HG02852 (cell line): ENCODE results near the gene PRPF18.

Experiments
- ATAC-seq: cut with Tn5 transposase; IDR thresholded peaks from one replicate; pipeline ENCODE4 v1.9.1; 2021; ENCODE audit warnings: mild to moderate bottlenecking, moderate library complexity; ENCODE audit not compliant: unreplicated experiment

PRPF18 gene

DNA sequence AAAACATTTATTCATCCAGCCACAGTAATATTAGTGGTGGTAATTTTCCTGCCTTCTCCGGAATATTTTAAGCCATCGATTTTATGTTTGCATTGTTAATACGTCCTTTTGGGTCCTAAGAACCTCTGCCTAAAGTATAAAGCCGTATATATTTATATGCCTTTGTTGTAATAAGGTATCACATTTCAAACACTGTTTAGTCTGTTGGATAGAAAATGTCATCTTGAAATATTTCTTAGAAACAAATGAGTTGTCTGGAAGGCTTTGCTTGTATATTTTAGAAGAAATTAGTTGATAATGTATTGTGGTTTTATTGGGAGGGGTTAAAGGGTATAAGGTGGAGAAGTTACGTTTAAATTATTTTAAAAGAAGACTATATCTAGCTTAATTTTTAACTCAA lies 11.1 kb downstream of the PRPF18 start:
- no peak for ATAC-seq

DNA sequence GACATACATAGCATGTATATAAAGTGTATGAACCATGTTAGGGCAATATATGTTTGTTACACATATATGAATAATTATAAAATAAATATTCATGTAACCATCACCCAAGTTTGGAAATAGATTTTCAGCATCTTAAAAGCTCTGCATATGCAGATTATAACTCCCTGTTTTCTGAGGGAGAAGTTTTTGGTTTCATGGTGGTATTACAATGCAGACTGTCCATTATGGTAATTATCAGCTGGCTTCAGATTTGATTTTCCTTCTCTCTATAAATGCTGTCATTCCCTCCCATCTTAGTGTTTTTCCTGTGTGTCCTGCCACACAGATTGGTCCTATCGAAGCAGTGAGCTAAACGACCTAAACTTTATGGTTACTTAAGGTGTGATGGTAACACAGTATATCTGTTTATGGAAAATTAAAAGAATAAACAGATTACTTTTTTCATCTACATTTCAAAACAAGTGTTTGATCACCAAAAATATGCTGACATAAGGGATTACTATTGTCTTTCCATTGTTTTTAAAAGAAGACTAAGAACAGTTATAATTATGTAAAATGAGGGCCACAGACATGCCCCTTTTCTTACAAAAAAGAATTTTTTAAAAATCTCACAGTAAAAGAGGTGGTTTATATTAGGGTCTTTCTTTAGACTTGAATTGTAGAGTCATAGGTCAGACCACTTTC lies 17.7 kb downstream of the PRPF18 start:
- no peak for ATAC-seq

DNA sequence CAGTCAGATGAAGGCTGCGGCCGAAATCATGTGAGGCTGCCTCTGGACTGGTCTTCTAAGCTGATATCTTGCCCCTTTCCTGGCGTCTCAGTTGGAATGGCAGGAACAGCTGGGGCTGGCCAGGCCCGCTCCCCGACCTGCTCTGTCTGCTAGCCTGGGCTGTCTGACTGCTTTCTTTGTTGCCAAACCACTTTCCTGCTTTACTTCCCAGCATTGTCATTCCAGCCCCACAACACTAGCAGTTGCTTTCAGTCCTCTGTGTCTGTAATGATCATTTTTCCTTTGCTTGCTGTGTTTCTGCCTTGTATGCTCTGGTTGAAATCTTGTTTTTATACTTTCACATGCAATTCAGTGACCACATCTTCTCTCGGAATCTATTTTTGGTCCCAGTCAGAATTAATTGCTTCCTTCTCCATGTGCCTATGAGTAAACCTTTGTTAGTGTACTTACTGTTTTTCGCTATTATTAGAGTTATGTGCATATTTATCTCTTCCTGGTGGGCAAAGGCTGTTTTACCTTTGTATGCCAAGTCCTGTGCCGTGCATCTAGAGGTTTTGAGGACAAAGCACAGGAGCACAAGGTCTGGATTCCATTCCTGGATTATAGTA lies 21.6 kb downstream of the PRPF18 start:
- ATAC-seq: no peak

DNA sequence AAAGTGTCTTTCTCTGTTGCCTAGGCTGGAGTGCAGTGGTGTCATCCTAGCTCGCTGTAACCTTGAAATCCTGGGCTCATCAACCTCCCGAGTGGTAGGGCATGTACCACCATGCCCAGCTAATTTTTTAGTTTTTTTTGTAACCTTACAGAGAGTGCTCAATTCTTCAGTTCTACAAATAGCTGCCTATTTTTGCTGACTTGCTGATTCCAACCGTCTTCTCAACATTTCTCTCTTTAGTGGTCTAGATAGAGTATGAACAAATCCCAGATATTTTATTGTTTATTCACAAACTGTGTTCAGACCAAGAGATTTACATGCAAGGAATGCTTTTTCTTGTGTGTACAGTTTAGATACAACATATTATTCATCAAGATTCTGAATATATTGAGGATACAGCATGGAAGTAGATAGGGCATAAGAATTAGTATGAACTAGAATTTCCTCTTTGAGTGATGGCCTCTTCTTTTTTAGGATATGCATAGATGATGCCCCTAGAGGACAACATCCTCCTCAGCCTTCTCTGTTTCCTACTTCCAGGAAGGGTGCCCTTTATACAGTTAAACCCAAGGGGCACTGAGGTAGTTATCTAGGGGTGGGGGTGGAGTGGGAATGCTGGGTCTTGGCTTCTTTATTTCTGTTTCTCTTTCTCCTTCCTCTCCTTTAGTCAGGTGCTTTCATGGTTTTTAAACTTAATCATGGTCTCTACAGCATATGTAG lies 26.0 kb downstream of the PRPF18 start:
- ATAC-seq: no peak

DNA sequence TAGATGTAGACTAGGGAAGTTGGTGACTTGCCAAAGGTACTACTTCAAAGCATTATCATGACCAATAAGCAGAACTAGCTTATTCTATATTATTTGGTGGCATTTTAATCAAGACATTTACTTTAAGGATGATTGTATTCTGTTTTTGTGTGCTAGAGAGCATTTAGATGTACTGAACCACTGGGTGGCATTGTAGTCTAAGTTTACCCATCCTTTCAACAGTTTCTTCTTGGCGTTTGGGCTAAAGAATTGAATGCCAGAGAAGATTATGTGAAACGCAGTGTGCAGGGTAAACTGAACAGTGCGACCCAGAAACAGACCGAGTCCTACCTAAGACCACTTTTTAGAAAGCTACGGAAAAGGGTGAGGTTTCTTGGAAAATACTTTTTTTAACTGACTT lies 26.8 kb downstream of the PRPF18 start:
- no peak for ATAC-seq

DNA sequence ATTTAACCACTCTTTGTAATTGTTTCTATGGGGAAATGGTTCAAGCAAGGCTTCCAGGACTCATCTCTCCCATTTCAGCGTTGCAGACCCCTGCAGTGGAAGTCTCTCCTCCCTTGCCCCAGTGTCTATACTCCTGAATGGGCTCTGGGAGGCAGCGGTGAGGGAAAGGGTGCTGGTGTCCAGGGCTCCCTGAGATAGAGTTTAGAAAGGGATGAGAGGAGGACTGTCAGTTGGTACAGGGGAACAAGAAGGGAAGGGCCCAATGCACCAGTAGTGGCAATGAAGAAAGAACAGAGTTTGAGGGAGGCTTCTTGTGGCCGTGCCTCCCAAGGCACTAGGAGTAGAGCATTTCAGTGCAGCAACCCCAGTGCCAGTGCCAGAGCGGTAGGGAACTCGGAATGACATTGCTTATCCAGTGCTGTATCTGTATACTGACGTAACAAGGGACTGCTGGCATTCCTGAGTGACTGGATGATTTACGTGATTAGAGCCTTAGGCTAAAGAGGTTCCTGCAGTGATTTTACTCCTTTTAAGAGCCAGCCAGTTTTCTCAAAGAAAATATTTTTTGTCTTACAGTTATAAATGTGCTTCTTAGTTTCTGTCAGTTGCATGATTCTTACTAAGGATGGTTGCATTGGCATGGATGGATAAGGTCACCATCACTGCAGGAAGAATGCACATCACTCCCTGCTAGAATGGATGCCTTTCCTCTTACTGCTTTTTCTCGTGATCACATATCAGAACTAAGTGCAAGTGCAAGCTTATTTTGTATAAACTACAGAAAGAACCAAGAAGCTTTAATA lies 28.0 kb downstream of the PRPF18 start:
- ATAC-seq: no peak

DNA sequence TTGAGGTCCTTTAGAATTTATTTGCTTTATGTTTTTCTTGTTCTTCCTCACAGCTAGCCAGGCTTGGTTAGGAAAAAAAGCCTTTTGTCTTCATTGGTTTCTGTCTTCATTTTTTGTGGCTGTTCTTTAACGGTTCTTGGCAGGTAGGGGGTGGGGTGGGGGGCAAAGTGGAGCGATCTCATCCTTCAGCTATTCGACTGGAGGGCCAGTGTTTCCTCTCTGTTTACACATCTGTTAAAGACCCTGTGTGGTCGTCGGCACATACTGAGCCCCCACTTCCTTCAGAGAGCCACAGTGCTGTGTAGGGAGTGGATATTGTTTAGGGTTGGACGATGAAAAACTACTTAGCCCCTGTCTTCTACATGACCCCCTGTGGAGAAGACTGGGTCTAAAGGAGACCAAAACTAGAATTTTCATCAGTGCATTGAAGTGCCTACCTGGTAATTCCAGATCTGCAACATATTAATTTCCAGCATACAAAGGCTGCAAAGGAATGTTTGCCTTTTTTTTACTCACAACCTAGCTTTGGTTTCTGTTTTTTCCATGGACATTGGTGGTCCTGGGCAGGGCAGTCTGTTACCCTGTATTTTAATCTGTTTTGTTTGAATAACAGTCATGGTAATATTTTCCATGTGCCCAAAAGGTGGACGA lies 29.0 kb downstream of the PRPF18 start:
- no peak for ATAC-seq

DNA sequence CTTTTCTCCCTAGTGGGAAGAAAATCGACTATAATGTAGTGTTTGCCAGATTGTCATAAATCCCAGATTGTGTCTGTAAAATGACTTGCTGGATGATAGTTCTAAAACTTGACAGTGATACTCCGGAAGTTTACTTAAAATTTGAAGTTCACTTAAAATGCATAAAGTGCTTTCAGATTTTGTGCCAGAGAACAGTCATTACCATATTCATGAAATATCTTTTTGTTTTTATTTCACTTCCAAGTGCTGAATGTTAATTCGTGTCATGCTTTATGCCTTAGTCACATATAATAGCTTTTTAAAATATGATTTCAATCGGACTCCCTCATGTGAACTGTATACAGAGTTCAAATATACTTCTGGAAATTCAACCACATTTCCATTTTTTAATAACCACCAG lies 30.4 kb downstream of the PRPF18 start:
- ATAC-seq: no peak

DNA sequence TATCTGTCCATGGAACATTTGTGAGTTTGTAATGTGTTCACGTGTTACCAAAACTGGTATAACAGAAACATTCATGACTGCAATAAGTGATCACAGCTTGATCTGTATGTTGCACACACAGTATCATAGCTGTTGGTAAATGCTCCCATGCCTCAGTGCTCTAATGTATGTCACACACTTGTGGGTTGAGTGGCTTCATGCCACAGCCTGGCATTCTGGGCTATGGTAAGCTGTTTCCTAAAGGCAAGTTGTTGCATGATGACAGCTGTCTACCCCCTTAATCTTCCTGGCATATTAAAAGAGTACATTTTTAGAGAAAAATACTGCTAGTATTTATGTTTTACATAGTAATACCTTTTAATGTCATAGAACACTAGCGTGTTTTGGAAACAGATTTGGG lies 35.2 kb downstream of the PRPF18 start:
- no peak for ATAC-seq

DNA sequence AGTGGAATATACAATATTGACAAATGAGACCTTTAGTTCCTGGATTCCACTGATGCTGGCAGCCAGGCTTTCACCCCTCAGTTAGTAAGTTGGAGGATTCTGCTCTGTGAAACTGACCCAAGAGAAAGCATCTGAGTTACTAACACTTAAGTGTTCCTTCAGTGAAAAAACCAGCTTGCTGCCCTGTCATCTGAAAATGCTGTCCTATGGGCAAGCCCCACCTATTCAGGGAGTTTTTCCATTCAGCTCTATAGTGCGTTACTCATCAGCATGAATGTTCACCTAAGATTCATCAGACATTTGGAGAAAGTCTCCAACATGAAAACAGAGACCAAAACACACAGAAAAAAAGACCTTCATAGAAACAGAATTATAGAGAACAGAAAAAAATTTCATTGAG lies 37.9 kb downstream of the PRPF18 start:
- no peak for ATAC-seq

DNA sequence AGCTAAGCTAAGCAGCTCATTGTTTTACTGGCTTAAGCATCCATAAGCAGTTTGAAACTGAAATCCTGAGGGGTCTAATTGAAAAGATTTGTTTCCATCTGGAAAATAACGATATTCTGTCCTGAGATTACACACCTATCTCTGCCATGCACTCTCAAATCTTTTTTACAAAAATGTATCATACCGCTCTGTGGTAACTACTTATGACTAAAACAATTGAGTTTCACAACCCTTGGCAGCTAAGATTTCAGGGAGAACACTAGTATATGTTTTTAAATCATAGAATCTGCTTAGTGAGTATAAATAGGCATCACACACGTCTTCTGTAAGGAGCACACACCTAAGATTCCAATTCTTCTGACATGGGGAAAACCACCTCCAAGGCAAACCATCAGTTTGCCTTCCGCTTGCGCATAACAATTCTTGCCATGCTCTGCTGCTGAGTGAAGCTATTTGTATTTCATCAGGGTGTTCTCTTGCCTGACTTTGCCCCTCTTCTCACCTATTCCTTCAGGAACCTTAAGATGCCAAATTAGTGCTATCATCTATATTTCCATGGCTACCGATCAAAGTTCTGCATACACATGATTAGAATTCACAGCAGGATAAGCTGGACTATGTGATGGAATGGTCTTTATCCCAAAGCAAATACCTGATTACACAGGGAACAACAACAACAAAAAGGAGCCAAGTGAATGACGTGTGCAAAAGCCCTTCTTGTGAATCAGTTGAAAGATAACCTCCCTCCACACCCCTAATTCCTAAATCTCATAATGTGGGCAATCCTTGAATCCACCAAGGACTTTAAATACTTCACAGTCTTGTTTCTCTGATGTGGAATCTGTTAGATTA lies 40.9 kb downstream of the PRPF18 start:
- ATAC-seq: no peak

DNA sequence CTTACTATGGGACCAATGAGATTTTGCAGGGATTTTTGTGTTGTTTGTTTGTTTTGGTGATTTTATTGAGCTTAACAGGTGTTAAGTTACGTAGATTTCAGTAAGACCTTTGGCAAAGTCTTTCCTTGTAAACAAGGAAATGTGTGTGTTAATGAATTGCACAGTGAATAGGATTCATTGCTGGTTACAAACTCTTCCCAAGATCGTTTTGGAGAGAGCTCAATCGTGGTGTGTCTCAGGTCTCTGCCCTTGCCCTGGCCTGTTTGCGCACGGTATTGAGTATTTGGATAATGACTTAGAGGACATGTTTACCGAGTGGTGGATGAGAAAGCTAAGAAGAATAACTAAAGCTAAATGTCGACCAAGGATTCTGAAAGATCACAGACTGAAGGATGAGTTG lies 41.9 kb downstream of the PRPF18 start:
- no peak for ATAC-seq

DNA sequence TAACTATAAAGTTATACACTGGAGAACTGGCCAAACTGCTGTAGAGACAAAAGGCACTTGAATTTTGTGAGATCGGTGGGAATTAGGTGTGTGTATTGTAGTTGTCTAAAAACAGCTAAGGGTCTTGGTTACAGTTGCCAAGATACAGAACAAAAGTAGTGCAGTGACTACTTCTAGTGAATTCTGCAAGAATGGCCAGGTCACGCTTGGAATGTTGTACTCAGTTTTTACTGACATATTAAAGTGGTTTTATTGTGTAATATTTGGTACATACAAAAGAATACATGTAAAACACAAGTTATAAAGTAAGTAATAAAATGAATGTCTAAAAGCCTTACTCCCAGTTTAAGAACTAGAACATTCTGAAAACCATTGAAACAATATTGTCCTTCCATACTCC lies 42.4 kb downstream of the PRPF18 start:
- ATAC-seq: no peak

DNA sequence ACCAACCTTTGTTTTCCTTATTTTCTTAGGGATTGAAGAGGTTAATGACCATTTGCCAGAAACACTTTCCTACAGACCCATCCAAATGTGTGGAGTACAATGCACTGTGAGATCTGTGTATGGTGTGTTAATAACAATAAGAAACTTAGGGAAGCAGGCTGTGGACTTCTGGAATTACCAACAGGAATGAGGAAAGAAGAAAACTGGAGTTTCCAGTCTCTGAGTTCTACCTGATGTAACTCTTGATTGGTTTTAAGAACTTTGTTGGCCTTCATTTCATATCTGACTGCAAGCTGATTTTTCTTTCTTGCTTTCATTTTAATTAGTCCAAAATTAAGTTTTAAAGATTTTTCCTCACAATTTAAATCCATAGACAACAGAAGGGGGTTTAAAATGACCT lies 43.5 kb downstream of the PRPF18 start:
- ATAC-seq: no peak

DNA sequence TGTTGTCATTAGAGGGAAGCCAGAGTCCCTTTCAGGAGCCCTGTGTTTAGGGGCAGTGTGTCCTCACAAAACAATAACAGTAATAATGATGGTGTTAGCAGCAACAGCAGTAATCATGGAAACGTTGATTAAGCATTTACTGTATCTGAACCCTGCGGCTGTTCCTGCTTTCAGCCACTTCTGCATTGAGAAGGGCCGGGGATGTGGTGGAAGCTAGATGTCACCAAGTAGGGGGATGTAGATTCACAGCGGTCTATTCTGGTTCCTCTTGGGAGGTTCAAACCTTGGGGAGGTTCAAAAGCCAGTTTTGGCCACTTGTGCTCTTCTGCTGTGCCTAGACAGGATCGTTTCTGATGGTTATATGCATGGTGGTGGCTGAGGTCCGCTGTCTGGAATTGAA lies 44.8 kb downstream of the PRPF18 start:
- ATAC-seq: no peak

DNA sequence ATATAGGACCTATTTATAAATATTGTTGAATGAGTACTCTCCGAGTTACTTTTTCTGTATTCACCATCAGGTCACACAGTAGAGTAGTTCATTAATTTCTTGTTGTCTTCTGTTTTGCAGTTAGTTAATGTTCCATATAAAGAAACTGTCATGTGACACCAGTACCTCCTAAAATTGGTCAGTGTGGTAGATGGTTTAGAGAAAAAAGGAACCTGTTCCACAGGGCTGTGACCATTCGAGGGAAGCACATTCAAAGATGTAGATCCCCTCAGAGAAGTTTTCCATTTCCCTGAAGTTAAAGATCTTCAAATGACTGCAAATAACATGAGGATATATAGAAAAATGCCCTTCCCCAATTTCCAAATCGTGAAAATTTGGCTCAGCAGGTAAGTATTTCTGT lies 45.7 kb downstream of the PRPF18 start:
- no peak for ATAC-seq

DNA sequence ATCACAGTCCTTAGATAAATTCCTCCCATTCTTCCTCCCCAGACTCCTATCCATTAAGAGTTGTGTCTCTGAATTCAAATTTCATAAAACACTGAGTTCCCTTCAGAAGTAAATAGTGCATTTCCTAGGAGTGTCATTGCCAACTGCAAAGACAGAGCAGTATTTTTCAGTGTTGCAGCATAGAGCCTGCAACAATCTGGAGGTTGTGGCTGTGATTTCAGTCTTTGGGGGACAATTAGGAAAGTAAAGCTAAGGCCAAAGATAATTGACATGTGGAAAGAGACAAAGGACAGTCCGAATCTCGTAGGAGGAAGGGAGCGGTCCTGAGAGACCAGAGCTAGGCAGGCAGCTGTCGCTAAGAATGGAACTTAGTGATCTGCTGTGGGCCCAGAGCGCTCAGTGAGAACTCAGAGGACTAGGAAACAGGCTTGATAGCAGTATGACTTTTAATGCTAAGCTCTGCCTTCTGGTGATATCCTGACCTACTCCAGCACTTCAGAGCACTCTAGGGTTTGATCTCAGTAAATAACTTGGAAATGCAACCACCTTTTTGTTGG lies 46.2 kb downstream of the PRPF18 start:
- ATAC-seq: no peak

DNA sequence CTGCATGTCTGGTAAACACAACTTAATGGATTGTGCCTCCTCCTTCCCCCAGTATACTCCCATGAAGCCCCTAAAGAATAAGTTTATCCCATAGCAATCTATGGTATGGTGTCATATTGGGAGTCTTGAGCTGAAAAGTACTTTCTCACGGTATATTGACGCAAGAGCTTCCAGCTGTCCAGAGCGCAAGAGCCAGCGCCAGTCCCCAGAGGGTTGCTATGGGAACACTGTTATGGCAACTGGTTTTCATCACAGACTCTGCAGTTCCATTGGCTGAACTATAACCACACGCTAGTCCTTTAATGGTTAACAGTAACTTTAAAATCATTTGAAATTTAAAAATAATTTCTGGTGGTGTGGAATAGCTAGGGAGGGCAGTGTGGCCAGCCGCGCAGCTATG lies 46.9 kb downstream of the PRPF18 start:
- ATAC-seq: no peak

DNA sequence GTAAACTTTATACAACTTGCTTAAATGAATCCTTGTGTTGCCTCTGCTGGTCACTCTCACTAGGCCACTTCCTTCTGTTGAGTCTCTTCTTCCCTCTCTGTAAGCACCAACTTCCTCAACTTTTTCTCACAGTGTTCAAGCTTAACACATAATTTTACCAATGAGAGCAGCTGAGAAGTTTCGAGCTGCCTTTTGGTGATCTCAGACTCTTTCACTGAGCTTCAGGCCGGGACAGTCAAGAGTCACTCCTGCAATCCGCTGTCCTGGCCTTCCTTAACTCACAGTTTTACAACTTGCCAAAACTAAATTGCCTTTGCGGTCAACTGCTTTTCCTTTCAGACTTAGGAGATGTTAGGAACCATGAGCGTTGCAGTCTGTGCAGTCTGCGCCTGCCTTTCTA lies 47.4 kb downstream of the PRPF18 start:
- no peak for ATAC-seq

DNA sequence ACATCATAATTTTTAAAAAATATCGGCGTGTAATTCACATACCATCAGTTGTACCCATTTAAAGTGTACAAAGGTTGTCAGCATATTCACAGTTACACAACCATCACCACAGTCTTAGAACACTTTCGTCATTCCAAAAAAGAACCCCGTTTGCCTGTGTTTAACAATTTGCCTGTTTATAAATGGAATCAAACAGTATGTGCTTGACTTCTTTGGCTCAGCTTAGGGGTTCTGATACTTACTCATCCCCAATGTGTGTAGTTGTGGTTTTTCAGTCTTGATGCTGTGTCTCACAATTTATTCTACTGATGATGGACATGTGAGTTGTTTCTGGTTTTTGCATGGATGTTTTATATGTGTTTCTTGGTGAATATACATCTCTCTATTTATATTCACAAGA lies 50.0 kb downstream of the PRPF18 start:
- ATAC-seq: no peak
